Stimulated activated CD8-positive, alpha-beta memory T cell treated with anti-CD3 and anti-CD28 coated beads, Interleukin-7, amount 100 ng/mL, for 48 hours (primary cell): ENCODE results near the gene IGFN1.

Experiments
- DNase-seq, 2 donors: peaks; one replicate each; pipeline ENCODE4 v3.0.0-alpha.2; 2020; ENCODE audit warnings: low read depth in 1 of 2; ENCODE audit errors: extremely low read depth in 1 of 2

Gene IGFN1

DNA sequence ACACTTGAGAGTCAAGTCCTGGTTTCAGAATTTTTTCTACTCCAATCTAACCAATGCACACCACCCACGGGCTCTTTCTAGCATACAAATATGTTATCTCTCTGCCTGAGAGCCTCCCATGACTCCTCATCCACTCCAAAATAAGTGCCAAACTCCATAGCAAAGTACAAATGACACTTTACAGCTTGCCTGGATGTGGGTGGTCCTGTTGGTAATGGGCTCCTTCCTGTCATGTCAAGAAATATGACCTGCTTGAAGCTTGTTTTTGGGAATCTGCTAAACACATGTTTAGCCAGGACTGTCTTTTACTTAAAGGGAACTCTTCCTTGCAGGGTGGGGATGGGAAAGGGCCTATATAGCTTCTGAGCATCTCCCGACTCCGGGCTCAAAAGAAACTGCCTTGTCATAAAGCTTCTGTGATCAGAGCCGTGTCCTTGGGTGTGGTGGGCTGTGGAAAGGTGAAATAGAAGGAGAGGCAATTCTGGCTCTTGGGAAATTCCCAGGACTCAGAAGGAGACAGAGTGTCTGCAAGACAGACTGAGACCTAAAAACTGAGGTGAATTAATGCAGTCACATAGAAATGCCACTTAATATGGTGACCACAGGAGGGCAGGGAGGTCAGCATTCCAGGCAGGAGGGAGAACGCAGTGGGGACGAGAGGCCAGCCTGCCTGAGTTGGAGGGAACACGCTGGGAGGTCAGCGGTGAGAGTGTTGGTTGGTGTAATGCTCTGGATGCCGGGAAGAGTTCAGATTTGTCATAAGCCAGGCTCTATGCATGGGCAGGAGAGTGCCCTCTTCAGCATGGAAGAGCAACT lies 6.1 kb upstream of the IGFN1 start:
- DNase-seq = no peak

DNA sequence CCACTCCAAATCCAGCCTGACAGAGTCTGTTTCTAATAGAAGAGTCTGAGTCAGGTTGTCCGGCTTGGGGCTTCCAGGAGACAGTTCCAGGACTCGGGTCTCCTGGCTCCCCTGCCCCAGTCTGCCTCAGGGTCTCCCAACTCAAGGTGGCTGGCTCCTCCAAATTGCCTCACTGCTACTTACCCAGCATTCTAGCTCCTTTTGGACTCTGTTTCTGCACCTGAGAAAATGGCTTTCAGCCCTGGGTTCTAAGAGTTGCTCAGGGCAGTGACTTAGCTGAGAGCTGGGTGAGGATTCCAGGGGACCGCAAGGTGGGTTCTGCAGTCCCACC lies 5.5 kb upstream of the IGFN1 start:
- DNase-seq = no peak

DNA sequence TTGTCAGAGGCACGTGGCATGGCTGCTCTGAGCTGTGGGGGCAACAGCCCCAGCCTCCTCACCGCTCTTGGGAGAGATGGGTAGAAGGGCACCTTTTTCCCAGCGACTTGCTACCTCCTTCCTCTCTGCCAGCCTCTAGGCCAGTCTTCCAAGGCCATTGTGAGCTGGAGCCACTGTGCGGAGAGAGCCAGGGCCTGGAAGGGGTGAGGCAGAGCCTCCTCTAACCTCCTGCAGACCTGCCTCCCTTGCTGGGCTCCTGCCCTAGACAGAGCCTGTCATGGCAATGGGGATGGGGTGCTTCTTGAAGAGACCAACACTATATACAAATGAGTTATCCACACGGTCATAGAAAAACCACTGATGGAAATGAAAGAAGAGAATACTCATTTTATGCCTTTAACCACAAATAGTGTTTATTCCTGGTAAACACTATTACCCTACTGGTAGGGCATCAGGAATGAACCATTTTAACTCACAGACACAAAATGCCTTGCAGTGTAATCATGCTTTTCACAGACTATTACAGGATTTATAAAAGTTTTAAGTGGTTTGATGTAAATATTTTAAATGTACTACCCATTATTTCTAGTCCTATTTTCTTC lies 5.0 kb upstream of the IGFN1 start:
- no peak for DNase-seq

DNA sequence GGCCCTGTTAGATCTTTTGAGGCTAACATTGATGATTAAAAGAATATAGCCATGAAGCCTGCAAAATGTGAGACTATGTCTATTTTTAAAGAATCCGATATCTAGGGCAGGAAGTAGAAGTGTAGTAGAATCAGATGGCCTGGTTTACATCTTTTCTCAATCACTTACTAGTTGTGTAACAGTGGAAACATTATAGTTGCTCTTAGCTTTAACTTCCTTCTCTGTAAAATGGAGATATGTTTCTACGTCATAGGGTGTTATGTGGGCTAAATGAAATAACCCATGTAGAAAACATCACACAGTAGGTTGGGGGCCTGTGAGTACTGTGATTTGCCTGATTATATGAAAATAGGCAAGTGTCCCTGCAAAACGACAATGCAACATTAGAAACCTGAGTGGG lies 4.4 kb upstream of the IGFN1 start:
- DNase-seq = no peak

DNA sequence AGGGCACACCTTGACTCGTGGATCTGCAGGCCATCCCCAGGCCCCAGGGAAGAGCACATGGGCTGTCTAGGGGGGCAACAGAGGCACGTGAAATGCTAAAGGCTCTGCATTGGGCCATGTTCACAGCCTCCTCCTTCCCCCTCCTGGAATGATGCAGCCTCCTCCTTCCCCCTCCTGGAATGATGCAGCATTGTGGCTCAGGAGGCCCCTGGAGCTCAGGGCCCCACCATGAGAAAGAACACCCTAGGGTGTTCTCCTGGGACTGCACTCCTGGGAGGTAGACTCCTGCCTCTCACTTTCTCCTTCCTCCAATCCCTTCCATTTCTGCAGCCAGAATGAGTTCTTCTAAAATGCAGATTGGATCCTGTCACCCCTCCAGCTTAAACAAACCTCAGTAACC lies 1.5 kb upstream of the IGFN1 start:
- no peak for DNase-seq

DNA sequence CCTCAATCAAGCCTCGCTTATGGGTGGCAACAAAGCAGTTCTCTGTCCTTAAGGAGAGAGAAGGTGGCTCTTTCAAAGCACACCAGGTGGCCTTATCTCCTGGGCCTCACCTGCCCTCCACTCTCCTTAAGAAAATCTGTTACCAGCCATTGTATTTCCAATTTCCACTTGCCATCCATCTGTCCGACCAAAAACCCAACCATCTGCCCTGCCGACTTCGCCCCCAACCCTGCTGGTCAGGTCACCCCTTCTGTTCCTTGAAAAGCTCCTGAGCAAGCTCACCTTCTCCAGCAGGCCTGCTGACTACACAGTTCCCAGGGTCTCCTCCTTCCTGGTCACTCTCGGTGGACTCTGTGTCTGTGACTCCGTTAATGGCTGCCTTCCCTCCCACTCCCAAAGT lies 619 bp upstream of the IGFN1 start:
- DNase-seq = no peak

DNA sequence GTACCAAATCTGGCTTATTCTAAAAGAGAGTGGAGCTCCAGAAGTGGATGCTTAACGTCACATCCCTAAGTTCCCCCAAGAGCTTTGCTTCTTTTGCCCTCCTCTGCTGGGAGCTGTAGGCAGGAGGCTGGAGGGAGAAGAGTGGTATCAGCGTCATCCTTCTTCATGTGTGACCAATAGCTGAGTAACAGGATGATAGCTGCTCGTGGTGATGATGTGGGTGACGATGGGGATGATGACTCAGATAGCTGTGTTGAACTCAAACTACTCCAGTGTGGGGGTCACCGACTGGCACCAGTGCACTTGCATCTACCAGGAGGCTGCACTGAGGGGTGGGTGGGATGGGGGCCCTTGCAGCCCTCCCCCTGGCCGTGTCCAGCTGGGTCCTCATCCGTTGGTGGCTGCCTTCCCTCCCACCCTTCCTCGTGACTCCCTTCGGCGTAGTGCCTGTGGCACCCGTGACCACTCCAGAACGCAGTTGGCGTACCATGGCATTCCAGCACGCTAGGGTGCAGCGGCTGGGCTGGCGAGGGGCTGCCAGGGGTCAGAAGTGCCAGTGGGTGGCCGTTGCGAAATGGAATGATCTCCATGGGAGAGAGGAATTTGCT lies 1.1 kb downstream of the IGFN1 start:
- peak; percentile 18 to 69 for DNase-seq

DNA sequence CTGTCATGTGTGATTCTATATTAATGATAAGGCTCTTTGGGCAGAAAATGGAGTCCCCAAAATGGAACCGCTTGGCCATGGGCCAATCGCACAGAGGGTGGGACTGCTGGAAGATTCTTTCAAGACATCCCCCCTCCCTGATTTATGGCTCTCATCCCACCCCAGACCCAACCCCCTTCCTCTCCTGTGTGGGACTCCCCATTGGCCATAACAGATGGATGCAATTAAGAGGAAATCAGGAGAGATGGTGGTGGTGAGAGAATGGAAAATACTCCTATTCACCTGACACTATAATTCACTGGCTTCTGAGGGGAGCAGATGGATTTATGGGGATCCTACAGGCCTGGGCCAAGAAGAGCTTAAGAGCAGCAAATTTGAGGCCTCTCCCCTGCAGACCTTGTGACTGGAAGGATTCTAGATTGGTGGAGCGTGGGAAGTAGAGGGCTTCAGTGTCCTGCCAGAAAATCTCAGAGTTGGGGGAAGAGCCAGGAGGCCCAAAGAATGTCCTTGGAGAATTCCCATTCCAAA lies 1.7 kb downstream of the IGFN1 start:
- no peak for DNase-seq

DNA sequence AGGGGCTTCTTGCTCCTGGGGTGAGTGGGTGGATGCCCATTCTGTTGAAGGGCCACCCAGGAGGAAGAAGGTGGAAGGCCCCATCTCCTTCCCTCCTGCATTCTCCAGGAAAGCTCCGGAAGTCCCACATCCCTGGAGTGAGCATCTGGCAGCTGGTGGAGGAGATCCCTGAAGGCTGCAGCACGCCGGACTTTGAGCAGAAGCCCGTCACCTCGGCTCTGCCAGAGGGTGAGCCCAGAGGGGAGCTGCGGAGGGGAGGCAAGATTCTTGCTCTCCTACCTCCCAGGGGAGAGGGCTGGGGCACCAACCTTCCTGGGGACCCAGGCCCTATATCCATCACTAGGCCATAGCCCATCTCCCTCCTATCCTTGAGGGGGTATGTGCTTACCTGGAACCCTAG lies 3.4 kb downstream of the IGFN1 start:
- no peak for DNase-seq

DNA sequence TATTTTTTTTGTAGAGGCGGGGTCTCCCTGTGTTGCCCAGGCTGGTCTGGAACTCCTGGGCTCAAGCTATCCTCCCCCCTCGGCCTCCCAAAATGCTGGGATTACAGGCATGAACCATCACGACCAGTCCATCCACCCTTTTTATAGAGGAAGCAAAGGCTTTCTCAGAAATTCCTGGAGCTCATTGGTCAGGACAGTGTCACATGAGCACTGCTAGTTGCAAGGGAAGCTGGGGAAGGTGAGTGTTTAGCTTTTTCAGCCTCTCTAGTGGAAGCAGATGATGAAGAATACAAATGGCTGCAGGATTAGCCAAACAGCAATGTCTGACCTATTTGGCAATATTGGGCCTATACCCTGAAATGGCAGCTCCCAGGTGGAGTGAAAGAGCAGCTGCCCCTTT lies 8.0 kb downstream of the IGFN1 start:
- no peak for DNase-seq

DNA sequence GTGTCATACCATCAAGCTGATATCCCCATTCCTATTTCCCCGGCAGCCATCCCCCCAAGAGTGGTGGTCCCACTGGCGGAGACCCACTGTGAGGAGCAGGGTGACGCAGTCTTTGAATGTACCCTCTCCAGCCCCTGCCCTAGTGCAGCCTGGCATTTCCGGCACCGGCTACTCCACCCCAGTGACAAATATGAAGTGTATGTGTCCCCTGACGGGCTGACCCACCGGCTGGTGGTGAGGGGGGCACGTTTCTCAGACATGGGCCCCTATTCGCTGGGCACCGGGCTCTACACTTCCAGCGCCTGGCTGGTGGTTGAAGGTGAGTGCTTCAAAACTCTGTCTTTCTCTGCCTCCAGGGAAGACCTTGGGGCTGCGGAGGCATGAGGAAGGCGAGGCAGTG lies 14.4 kb downstream of the IGFN1 start:
- no peak for DNase-seq

DNA sequence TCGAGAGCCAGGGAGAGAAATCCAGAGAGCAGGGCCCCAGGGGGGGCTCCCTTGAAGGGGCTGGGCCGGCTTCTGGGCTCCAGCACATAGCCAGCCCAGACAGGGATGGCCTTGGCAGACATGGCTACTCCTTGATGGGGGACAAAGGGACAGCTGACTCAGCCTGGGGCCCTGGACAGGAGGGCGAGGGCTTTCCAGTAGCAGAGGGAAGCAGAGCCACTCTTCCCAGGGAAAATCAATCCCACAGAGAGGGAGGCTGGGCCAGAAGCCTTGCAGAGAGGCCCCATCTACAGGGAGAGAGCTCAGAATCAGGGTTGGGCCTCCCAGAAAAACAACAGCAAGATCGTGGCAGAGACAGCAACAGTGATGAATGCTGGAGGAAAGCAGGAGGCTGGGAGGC lies 15.6 kb downstream of the IGFN1 start:
- no peak for DNase-seq

DNA sequence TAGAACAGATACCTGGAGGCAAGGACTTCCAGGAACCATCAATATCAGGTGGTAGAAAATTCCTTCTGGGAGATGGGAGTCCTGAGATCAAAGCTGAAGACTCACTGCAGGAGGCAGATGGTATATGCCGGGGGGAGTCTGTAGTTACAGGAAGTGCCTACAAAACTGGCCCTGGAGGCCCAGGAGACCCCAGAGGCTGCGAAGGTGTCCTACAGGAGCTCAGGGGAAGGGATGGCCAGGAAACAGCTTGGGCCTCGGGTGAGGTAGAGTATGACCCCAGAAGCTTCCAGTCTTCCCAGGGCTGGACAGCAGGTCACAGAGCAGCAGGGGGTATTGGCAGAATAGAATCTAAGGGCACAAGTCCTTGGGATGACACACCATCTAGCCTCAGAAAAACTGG lies 16.4 kb downstream of the IGFN1 start:
- no peak for DNase-seq

DNA sequence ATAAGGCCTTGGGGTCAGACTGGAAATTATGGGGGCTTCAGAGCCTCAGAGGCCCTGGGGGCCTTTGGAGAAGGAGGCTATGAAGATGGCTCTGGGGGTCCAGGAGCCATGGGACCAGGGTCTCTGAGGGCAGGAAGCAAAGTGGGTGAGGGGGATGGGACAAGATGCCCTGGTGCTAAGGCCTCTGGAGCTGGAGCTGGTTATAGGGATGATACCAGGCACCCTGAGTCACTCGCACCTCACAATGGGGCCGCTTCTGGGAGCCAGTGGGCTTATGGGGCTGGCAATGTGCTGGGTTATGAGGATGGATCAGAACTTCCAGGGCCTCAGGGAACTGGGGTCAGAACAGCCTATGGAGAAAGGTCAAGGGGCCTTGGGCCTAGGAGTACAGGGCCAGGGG lies 17.6 kb downstream of the IGFN1 start:
- DNase-seq = no peak

DNA sequence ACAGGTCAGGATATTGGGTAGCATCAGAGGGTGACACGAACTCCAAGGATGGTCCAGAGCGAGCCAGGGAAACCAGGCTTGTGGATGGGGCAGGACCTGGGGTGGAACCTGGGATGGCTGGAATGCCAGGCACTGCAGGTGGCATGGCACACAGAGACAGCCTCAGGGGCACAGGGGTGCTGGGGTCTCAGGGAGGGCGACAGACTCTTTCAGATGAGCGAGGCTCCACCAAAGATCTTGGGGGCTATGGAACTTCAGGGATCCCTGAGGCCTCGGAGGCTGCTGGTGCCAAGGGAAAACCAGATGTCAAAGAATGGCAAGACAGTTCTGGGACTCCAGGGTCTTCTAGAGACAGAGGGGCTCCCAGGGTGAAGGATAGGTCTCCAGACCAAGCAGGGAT lies 21.4 kb downstream of the IGFN1 start:
- DNase-seq = no peak

DNA sequence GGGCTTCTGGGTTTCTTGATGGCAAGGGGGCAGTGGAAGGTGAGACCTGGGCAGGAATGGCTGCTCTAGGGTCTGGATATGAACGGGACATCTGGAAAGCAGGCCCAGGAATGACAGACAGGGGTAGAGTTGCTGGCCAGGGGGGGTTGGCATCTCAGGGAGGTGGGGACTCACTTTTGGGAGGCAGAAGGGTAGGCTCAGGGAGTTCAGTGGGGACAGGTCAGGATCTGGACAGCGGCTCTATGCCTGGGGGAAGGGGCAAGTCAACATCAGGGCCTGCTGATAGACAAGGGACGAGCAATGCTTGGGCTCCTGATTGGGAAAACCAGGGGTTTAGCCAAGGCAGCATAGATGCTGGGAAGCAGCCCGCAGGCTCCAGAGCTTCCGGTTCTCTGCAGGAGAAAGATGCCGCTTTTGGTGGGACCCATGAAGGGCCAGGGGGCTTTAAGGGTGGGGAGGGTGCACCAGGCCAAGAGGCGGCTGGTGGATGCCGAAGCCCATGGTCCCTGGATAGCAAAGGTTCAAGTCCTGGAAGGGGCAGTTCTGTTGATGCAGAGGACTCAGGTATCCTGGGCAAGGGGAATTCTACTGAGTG lies 21.9 kb downstream of the IGFN1 start:
- DNase-seq = no peak

DNA sequence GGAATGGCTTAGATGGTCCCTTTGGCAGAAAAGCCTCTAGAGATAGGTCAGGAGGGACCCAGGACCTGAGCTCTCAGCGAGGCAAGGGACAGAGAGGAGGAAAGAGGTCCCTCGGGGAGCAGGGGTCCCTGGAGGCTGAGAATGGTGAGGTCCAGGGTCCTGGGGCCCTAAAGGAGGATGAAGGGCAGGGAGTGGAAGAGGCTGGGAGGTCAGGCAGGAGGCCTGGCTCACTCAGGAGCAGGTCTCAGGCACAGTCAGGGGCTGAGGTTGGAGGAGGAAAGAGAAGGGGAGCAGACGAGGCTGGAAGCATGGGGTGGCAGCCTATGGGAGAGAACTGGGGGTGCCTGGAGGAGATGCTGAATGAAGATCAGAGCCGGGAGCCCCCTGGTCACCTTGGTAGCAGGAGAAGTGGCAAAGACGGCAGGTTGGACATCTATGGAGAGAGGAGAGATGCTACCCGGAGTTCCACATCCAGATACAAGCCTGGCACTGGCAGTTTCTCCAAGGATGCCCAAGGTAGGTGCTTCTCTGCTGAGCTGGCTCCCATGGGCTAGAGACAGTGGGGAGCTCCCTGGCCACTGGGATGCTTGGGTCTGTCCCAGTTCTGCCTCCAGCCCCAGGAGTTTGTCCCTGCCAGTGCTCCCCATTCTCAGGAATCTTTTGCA lies 22.6 kb downstream of the IGFN1 start:
- no peak for DNase-seq

DNA sequence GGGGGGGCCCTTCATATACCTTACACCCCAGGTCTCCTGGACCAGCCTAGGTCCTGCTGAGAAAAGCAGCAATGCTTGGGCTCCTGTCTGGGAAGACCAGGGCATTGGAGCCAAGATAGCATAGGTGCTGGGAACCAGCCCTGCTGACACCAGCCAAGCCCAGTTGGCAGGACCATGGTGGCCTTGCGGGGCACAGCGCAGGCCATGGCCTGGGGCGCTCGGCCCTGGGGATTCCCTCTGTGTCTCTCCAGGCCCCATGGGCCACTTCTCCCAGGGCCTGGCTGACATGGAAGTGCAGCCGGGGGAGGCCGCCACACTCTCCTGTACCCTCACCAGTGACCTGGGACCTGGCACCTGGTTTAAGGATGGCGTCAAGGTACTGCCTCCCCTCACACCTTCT lies 23.3 kb downstream of the IGFN1 start:
- no peak for DNase-seq

DNA sequence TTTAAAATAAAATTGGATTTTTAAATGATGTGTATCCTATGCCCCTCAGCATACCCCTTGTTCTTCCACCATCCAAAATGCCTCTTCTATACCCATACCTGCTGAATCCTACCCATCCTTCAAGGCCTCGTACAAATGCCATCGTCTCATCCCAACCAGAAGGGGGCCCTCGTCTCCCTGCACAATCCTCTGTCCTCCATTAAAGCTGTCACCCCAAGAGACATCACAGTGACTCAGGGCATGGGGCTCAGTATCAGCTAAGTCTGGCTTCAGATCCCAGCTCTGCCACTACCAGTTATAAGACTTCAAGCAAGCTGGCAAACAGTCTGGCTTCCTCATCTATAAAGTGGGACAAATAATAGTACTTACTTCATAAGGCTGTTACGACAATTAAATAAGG lies 23.8 kb downstream of the IGFN1 start:
- no peak for DNase-seq

DNA sequence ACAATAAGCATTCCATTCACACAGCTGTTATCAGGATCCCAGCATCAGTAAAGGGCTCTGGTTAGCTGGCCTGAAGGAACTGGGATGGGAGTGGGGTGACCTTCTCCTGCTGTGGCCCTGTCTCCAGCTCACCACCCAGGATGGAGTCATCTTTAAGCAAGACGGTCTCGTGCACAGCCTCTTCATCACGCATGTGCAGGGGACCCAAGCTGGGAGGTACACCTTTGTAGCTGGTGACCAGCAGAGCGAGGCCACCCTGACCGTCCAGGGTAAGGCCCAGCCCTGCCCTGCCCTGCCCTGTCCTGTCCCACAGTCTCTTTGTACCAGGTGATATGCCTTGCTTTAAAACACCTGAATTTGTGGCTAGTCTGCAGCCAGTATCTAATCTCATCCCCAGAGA lies 24.3 kb downstream of the IGFN1 start:
- no peak for DNase-seq
